GM19035 (cell line): ENCODE data around the gene RPH3AL.
"Not testable (repeated sequence)": the region's sequence is repeated elsewhere in the genome, so short reads cannot be mapped to it uniquely, and the experiment has no call there.

ENCODE experiments used
- ATAC-seq: cut with Tn5 transposase; IDR thresholded peaks from one replicate; pipeline ENCODE4 v1.9.1; 2021; ENCODE audit not compliant: unreplicated experiment

Gene RPH3AL

DNA sequence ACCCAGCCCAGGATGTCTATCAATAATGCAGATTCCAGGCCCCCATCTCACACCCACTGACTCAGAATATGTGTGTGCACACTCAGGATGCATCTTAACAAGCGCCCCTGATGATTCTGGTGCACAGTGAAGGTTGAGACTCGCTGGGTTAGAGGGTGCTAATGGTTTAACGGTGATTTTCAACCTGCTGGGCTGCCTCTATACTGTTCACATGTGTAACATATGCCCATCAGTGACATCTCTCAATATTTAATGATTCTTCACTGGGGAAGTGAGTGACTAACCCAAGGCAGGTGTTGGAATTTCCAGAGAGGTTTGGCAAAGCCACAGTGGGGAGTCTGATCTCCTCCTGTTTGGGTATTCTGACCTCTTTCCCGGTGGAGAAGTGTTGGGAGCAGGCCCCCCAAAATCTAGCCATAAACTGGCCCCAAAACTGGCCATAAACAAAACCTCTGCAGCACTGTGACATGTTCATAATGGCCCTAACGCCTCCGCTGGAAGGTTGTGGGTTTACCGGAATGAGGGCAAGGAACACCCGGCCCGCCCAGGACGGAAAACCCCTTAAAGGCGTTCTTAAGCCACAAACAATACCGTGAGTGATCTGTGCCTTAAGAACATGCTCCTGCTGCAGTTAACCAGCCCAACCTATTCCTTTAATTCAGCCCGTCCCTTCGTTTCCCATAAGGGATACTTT, 167.0 kb downstream of the RPH3AL start:
- no peak for ATAC-seq

DNA sequence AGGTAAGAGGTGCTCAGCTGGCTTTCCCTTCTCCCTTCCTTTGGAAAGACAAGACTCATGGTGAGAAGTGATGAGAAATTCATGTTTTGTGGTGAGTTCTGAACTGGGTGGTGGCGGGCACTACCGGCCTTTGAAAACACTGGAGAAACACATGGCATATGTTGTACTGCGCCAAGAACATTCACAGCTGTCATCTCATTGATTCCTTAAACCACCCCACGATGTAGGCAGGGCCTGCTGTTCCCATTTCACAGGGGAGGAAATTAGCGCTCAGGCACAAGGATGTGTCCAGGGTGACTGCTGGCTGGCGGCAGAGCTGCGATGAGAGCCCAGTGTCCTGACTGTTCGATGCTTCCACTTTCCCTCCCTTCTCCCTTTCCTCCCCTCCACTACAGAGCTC, 169.6 kb downstream of the RPH3AL start:
- ATAC-seq = no peak

DNA sequence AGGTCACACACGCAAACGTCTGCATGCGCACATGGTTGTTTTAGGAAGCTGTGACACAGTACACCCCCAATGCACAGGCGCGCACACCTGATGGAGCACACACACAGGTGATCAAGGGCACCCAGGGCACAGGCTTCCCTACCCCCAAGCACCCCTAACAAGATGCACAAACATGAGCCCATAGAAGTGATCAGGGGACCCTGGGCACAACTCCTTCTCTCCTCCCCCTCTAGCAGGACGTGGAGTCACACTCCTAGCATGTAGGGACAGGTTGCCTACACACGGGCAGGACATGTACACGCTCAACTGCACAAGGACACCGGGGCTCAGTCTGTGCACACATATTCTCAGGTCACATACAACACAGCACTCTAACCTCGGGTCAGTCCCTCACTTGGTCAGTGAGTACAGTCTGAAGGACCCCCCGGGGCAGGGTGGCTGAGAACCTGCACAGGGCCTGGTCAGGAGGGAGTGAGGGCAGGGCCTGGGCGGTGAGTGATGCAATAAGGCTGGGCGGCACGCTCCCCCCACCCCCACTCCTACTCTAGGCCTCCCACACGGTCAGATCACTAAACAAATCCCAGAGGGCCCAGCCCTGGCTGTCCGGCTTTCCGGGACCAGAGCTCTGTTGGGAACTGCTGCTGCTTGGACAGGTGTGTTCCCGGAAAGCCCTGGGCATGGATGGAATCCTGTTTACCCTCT, 170.4 kb downstream of the RPH3AL start:
- ATAC-seq = no peak

DNA sequence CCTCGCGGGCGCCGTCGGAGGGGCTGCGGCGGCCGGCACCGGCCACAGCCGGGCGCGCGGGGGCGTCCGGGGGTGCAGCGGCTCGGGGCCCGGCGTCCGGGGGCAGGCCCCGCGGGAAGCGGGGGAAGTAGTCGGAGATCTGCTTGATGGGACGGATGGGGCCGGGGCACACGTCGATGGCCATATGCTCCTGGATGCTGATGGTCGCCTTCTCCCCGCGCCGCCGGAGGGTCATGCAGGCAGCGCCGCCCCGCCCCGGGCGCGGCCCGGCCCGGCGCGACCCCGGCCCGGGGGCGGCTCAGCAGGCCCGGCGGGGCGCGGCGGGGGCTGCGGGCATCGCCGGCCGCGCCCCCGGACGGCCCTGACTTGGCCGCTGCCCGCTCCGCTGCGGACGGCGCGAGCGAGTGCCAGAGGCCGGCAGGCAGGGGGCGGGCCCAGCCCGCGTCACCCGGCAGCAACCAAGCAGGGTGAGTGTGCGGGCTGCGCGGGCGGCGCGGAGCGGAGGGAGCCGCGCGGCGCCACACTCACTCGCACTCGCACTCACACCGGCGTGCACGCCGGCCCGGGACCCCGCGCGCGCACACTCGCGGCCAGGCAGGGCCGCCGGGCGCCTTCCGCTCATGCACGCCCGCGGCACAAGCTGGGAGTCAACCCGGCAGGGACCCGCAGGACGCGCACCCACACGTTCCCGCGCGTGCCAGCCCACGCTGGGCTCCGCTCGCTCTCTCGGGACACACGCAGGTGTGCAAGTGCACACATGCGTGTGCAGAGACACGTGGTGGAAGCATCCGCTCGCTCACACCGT, 171.2 kb downstream of the RPH3AL start, which contains the start of gene DOC2B:
DOC2B (minus strand) TSS at position 406 of the 805 bp plus-strand sequence; CDS start at position 235, 171 bp downstream.
- ATAC-seq = no peak

DNA sequence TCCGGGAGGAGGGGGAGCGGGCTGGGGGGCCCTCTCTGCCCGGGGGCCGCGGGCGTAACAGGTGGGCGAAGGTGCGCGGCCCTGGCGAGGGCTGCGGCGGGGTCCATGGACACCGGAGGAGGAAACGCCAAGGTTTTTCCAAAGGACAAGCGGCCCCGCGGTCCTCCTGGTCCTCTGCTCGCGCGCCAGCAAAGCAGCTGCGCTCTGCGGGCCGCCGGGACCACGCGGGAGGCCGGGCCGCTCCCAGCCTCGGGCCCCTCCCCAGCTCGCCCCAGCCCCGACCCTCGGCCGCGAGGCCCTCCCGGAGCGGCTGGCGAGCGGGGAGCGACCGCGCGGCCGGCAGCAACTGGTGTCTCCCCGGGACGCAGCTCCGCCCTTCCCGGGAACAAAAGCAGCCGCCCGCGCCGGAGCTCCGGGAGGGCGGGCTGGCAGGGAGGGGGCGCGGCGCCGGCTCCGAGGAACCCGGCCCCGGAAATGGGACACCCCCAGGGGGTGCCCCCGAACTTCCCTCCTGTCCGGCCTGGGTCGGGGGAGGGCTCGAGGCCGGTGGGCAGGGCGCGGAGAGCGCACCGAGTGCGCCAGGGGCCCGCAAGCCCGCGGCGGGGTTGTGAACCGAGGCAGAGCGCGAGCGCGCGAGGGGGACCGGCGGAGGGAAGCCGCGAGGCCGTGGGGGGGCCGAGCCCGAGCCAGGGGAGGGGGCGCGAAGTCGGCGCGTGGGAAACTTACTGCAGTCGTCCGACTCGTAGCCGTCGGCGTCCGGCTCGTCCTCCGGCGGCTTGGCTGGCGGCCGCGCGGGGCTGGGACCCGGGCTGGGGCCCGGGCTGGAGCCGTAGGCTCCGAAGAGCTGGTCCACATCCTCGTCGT, 172.0 kb downstream of the RPH3AL start:
- ATAC-seq = no peak

DNA sequence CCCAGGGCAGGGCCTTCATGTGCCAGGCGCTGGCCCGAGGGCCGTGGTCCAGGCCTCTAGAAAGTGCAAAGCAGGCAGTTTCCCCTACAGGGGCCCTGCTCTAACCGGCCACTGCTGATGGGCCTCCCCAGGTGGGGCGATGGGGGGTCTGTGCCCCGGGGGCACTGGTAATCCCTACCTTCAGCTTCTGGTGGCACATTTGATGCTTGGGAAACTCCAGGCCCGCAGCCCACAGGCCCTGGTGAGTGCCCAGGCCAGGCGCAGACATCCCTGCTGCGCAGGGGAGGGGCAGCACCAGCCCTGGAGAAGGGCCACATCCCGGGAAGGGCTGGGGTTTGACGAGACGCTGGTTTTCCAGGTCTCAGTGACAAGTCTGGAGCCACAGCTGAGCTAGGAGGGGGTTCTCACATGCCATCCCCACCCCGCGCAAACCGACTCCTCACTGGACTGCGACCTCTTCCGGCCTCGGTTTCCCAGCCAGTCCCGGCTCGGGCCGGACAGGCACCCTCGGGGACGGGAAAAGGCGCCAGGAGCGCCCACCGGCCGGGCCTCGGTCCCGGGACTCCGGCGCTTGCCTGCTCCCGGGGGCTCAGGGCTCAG, 172.7 kb downstream of the RPH3AL start:
- no peak for ATAC-seq

DNA sequence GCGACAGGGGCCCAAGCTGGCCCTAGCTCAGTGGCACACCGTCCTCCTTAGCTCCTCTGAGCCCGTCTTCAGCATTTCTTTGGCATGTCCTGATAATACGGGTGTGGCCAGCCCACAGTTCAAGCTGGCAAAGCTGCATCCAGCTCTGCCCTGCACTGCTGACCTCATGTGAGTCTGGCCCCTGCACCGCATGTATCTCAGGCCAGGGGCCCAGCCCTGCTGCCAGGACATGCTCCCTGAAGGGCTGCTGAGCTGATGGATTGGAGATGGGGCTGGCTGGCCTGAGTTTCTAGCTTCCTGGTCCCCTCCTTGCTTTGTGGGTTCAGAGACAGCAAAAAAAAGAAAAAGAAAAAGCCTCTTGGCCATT, 173.6 kb downstream of the RPH3AL start:
- ATAC-seq = no peak

DNA sequence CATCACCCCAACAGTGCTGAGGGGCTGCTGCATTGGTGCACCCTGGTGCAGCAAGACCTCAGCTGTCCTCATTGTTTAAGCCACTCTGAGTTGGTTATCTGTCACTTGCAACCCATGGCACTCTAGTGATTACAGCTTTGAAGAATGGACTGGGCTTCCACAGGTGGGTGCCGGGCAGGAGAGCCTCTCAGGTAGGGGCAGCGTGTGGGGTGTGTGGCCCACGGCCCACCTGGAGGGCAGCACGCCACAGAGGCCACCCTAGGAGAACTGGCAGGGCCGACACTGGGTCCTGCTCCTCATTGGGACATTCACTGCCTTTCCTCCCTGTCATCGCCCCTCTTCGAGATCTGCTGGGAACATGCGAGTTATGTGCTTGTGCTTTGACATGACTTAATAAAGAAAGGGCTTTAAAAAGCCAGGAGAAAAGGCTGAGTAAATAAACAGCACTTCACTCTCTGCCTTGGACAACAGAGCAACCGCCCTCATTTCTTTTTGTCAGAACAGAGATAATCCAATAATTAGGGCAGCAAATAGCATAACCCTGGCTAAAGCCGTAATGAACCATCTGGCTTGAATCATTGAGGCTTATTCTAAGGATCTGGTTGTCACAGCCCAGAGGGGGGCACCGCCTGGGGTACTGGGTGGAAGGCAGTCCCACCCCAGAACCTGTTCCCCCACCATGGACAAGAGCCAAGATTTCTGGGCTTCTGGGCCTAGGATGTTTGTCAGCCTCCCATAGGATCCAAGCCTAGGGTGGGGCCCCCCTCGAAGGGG, 174.1 kb downstream of the RPH3AL start:
- ATAC-seq = no peak

DNA sequence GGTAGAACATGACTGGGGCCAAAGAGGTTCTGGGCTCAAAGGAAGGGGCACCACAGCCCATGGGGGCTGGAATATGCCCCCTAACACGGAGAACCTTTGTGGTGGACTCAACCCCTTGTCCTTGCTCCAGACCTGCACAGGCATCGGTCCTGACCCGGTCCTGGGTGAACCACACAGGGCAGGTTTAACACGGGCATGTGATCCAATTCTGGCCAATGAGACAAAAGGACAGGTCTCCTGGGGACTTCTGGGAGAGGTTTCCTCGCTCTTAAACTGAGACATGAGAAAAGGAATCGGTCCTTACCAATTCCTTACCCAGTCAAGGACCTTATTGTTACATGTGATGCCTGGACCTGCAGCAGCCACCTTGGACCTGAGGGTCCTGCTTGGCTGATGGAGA, 174.8 kb downstream of the RPH3AL start:
- ATAC-seq = no peak

DNA sequence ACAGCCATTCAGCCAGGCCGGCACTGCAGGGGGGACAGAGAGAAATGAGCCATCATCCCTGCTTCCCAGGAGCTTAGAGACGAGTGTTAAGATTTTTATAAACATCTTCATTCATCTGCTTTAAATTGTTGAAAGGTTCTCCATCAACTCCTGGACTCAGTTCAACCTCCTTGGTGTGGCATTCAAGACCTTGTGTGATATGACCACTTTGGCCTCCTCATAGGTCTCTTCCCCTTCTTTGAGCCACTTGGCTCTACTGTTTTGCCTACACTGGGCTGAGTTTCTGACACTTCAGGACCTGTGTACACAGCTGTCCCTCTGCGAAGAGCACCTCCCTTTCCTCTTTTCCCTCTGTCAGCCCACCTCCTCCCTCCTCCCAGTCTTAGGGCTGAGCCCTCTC, 175.5 kb downstream of the RPH3AL start:
- ATAC-seq = no peak

DNA sequence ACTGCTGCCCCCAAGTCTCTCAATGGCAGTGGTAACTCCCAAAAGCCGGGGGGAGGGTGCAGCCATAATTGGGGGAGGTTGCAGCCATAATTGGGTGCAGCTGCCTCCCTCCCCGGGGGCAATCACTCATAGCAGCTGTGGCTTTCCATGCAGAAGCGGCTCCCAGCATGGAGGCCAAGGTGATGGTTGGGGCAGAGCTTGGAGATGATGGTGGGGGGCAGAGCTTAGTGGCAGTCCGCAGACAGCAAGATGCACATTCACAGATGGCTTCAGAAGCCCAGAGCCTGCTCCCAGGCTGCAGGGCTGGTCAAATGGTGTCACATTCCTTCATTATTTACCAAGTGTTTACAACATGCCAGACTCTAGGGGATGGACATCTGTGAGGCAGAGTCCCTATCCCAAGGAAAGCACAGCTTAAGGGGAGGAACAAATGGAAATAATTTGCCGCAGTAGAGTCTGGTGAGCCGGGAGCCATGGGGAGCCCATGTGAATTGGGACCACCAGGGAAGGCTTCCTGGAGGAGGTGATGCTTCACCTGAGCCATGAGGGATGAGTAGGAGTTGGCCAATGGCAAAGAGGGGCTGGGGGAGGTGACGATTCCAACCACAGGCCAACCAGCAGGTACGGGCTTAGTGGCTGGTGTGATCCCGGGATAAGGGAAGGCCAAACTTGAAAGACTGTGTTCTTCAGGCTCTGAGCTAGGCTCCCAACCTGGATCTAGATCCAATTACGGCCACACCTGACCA, 179.3 kb downstream of the RPH3AL start:
- no peak for ATAC-seq

DNA sequence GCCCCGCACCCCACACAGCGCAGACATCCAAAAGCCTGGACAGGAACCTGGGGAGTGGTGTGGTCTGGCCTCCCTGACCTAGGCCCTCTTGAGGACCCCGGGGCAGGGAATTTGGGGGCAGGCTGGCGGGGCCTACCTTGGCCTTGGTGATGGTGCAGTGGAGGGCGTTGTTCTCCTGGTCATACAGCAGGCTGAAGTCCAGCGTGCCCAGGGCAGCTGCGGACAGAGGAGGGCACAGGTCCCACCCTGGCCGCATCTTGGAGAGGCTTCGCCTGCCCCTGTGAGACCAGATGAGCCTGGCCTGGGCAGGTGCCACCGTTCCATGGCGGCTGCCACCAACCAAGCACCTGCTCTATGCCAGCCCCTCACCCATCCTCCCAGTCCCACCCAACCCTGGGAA, 180.2 kb downstream of the RPH3AL start:
- ATAC-seq = no peak

DNA sequence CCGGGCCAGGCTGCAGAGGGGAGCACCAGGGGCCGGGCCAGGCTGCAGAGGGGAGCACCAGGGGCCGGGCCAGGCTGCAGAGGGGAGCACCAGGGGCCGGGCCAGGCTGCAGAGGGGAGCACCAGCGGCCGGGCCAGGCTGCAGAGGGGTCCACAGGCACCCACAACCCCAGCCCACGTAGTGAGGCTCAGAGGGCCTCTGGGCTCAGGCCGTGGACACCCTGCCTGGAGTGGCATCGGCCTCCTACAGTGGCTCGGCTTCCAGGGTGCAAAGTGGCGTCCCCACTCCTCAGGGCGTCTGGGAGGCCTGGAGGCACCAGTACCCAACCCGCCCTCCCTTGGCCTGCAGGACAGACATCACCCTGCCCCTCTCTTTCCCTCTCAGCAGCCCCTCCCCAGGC, 180.7 kb downstream of the RPH3AL start:
- ATAC-seq = no peak

DNA sequence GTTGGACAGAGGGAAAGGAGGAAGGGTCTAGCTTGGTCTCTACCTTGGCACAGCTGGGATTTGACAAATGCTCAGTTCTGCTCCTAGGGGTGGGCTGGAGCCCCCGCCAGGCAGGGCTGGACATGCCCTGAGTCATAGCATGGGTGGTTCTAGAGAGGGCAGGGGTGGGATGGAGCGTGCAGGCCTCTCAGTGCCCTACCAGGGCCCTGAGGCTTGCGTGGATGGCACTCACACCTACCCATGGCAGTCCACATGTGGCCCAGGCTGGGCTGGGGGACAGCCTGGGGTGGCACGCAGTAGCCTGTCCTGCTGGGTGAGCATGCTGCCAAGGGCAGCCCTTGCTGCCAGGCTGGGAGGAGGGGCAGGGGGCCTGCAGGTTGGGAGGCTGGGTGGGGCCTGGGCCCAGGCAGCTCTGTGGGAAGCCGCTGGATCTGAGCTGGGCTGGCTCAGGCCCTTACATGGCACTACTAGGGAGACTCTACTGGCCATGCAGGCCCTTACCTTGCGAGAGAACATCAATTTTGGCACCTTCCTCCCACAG, 182.4 kb downstream of the RPH3AL start:
- ATAC-seq = no peak

DNA sequence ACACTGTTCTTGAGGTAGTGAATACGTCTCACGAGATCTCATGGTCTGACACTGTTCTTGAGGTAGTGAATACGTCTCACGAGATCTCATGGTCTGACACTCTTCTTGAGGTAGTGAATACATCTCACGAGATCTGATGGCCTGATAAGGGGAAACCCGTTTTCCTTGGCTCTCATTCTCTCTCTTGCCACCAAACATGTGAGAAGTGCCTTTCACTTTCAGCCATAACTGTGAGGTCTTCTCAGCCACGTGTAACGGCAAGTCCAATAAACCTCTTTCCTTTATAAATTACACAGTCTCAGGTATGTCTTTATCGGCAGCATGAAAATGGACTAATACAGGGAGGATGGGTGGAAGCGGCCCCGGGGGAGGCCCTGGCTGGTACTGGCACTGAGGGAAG, 184.0 kb downstream of the RPH3AL start:
- ATAC-seq = not testable (repeated sequence)

DNA sequence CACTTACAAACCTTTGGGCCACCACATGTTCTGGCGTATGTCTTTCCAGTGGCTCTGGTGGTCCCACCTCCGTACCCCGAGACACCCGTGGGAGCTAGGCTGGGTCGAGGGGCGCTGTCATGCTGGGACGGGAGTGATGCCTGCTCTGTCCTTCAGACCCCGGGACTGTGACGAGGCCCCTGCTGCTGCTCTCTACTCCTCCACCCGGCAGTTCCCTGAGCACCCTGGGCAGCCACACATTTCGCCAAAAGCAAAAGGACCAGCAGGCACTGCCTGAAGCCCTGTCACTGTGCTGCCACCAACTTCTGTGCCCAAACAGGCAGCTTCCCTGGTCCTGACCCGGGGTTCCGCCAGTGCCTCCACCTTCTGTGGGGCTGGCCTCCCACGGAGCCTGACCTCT, 186.7 kb downstream of the RPH3AL start:
- no peak for ATAC-seq

DNA sequence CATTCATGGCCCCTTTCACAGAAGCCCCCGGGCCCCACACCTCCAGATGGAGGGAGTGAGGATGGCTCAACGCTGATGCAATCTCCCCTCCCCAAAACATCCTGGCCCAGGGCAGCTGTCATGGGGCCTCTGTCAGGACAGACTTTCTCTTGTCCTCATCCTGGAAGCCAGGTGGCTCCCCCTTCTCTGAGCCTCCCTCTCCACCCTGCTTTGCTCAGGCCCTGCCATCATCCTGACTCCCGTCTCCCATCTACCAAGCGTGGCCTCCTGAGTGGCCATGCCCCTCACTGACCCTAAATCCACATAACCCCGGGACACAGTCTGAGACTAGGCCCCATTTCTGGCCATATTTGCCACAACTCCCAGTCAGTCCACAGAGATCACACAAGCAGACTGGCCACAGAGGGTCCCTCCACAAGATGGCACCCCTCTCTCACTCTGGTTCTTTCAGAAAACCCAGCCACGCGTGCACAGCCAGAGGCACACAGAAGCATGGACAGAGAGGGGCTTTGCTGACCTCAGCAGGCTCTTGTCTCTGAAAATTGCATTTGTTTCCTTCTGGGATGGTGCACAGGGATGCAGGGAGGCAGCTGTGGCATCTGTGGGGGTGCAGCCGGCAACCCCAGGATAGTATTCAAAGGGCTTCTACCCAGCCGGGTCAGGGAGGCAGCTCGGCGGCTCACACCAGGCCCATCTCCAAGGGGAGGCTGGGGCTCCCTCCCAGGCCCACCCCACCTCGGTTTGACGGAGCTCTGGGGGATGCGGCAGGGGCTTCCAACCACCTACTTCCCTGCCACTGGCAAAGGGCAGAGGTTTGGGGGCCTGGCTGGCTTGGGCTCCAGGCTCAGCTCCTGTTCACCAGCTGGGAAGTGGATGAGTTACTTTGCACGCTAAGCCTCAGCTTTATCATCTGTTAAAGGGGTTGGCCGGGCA, 188.0 kb downstream of the RPH3AL start:
- no peak for ATAC-seq
